HCT116 (cell line): ENCODE results near the gene RAB29. TPM values are rescaled to one million over a fixed set of nuclear protein-coding genes. Genes with fewer than 3 reads are reported as not detected.

Experiments used
- ATAC-seq: fragments of 200-7000 bp; cut with Tn5 transposase; 2 replicates; pipeline ENCODE4 v1.9.1; 2020; ENCODE audit warnings: mild to moderate bottlenecking, moderate library complexity
- BruUV-seq: library from RNA; stranded (reverse); fragments of 400-500 nt; replicated peaks from 2 replicates; lab custom pipeline; 2021; lab: Mats Ljungman, UMichigan
- CTCF ChIA-PET: fragments of 300-600 bp; sonication (Branson Sonifier 250); formaldehyde crosslinking; loops from one replicate; lab custom pipeline; 2021; ENCODE audit warnings: antibody characterized with exemption; lab: Charles Lee
- POLR2A ChIA-PET: fragments of 300-600, 350-600 bp; sonication (Branson Sonifier 250); formaldehyde crosslinking; loops from one replicate; lab custom pipeline; 2021; ENCODE audit warnings: antibody characterized with exemption; lab: Charles Lee
- RAD21 ChIA-PET, 2 experiments: fragments of 300-600 bp; sonication (Branson Sonifier 250); formaldehyde crosslinking; loops; one replicate each; lab custom pipeline; 2023; ENCODE audit warnings: low total read pairs in 2 of 2; ENCODE audit not compliant: uncharacterized antibody in 2 of 2, unreplicated experiment in 2 of 2, low non-redundant PET in 1 of 2; lab: Charles Lee
- DNase-seq: peaks from one replicate; pipeline ENCODE4 v3.0.0-alpha.2; 2010; ENCODE audit warnings: low read depth, low spot score
- H2AFZ ChIP-seq: fragments of 200-600 bp; shearing (Covaris generic), sonication (generic); 2 replicates; pipeline ENCODE4 v1.6.1; 2017; ENCODE audit warnings: low read depth, mixed run types, mixed read lengths, antibody characterized with exemption, low read length; ENCODE audit not compliant: poor library complexity, severe bottlenecking
- H3K27ac ChIP-seq: 2 replicates; pipeline ENCODE4 v1.5.1; 2012; ENCODE audit warnings: low read depth, low read length
- H3K27me3 ChIP-seq: fragments of 200-600 bp; sonication (generic); 2 replicates; pipeline ENCODE4 v1.6.1; 2016; ENCODE audit warnings: mixed run types, low read length, mixed read lengths; ENCODE audit not compliant: insufficient read depth
- H3K36me3 ChIP-seq, 2 experiments: fragments of 200-500 bp in 1 of 2; fragments of 200-600 bp in 1 of 2; sonication (Bioruptor generic) in 1 of 2; sonication (generic) in 1 of 2; 2 replicates each; pipeline versions ENCODE4 v1.5.1 to v1.6.1; 2014 to 2016; ENCODE audit warnings: low read length in 2 of 2, inconsistent platforms in 1 of 2, mixed read lengths in 1 of 2, mixed run types in 1 of 2; ENCODE audit not compliant: insufficient read depth in 2 of 2, control insufficient read depth in 1 of 2
- H3K4me1 ChIP-seq, 2 experiments: fragments of 200-600 bp in 1 of 2; sonication (generic) in 1 of 2; 2 replicates each; pipeline versions ENCODE4 v1.5.1 to v1.6.1; 2012 to 2017; ENCODE audit warnings: low read length in 2 of 2, inconsistent platforms in 1 of 2, mild to moderate bottlenecking in 1 of 2, mixed read lengths in 1 of 2, mixed run types in 1 of 2, moderate library complexity in 1 of 2; ENCODE audit not compliant: insufficient read depth in 2 of 2, control insufficient read depth in 1 of 2
- H3K4me2 ChIP-seq: fragments of 200-600 bp; sonication (generic); 2 replicates; pipeline ENCODE4 v1.6.1; 2017; ENCODE audit warnings: mixed run types, low read length, mixed read lengths
- H3K4me3 ChIP-seq, 2 experiments: fragments of 200-600 bp in 1 of 2; sonication (generic) in 1 of 2; replicated peaks in 1 of 2; 2 replicates each; pipeline ENCODE4 v1.5.1; 2011 to 2016; ENCODE audit warnings: low read length in 2 of 2, control low read depth in 1 of 2, low read depth in 1 of 2, mild to moderate bottlenecking in 1 of 2, mixed read lengths in 1 of 2, mixed run types in 1 of 2
- H3K79me2 ChIP-seq: fragments of 200-600 bp; sonication (generic); 2 replicates; pipeline ENCODE4 v1.6.1; 2017; ENCODE audit warnings: mild to moderate bottlenecking, mixed run types, low read length, moderate library complexity, mixed read lengths; ENCODE audit not compliant: insufficient read depth
- H3K9ac ChIP-seq: fragments of 200-600 bp; sonication (generic); 2 replicates; pipeline ENCODE4 v1.6.1; 2016; ENCODE audit warnings: low read length, mixed read lengths
- H3K9me2 ChIP-seq: fragments of 200-600 bp; sonication (generic), shearing (Covaris generic); 2 replicates; pipeline ENCODE4 v1.6.1; 2017; ENCODE audit warnings: mixed run types, mild to moderate bottlenecking, moderate library complexity; ENCODE audit not compliant: insufficient read depth
- H3K9me3 ChIP-seq, 2 experiments: fragments of 200-500 bp in 1 of 2; fragments of 200-600 bp in 1 of 2; sonication (Bioruptor generic) in 1 of 2; sonication (generic) in 1 of 2; 2 replicates each; pipeline ENCODE4 v1.6.1; 2014 to 2017; ENCODE audit warnings: low read length in 2 of 2, mixed read lengths in 2 of 2, inconsistent platforms in 1 of 2, low read depth in 1 of 2, mild to moderate bottlenecking in 1 of 2, mixed run types in 1 of 2, moderate library complexity in 1 of 2; ENCODE audit not compliant: control insufficient read depth in 1 of 2, insufficient read depth in 1 of 2
- H4K20me1 ChIP-seq: fragments of 200-600 bp; sonication (generic), shearing (Covaris generic); 2 replicates; pipeline ENCODE4 v1.6.1; 2017; ENCODE audit warnings: mixed run types, mild to moderate bottlenecking, moderate library complexity; ENCODE audit not compliant: insufficient read depth
- CBX3 ChIP-seq: IDR thresholded peaks from 2 replicates; pipeline ENCODE4 v1.6.1; 2012; ENCODE audit warnings: low read depth
- EGR1 ChIP-seq: IDR thresholded peaks from 2 replicates; pipeline ENCODE4 v1.6.1; 2012; ENCODE audit warnings: low read depth
- MAX ChIP-seq: IDR thresholded peaks from 2 replicates; pipeline ENCODE4 v1.6.1; 2012
- POLR2AphosphoS5 ChIP-seq: IDR thresholded peaks from 2 replicates; pipeline ENCODE4 v1.6.1; 2011; ENCODE audit warnings: mild to moderate bottlenecking, low read depth, low read length, moderate library complexity
- REST ChIP-seq: IDR thresholded peaks from 2 replicates; pipeline ENCODE4 v1.6.1; 2012; ENCODE audit warnings: low read depth
- SP1 ChIP-seq: IDR thresholded peaks from 2 replicates; pipeline ENCODE4 v1.6.1; 2012; ENCODE audit warnings: low read depth
- YY1 ChIP-seq: IDR thresholded peaks from 2 replicates; pipeline ENCODE4 v1.6.1; 2011; ENCODE audit warnings: low read length, low read depth, moderate library complexity, mild to moderate bottlenecking; ENCODE audit not compliant: insufficient replicate concordance; ENCODE audit errors: extremely low read depth
- ZFX ChIP-seq: fragments of 450-650 bp; IDR thresholded peaks from 2 replicates; pipeline ENCODE4 v1.6.1; 2017
- intact Hi-C: fragments of 100-400 bp; cut with micrococcal nuclease; formaldehyde crosslinking; loops from 2 replicates; pipeline ENCODE4 v1.10.0; 2022
- total RNA-seq: library from RNA; stranded (reverse); gene quantifications from one replicate; pipeline ENCODE4 v1.2.1, GENCODE V29; 2021; ENCODE audit not compliant: unreplicated experiment

RAB29 gene
- total RNA-seq, 1 experiment from 2014 or later: 17.7 TPM

DNA sequence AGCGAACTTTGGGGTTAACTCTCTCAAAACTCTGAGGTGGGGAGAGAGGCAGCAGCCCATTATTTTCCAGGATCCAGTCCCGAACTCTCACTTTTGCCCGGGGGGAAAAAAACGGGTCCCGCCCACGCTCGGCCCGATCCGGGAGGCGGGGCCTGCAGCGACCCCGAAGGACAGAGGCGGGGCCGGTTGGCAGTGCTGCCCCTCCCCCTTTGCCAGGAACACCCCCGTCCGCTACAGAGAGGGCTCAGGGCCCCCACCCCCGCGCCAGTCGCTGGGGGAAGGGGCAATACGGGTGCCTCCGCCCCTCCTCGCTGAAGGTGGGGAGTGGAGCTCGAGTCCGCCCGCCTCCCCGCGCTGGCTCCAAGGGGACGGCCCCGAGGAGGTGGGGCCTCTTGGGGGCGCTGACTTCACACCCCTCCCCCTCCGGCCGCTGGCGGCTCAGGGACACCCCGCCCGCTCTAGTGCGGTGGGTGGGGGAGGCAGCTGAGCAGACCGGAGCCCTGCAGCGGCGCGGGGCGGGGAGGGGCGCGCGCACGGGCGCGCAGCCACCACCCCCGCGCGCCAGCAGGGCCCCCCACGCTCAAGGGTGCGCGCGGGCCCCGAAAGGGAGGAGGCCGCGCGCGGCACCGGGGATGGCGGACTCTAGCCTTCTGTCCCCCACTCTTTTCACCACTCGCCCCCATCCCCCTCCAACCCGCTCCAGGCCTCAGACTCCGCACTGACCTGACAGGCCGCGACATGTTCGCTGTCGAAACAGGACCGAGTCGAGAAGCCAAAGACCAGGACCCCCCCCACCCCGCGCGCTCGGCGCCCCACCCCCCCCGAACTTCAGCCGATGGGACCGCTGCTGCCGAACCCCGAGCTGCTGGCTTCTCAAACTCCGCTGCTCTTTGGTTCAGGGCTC, 25.8 kb downstream of the RAB29 start:
- Histone ChIP-seq H3K27me3 (no peaks in the 10 kb centered on the region), H3K9ac (peak overlapping the region; percentile 94), H3K27ac (peak overlapping the region; percentile 92), H3K36me3 (peaks cover 0 to 4% of the 10 kb centered on the region in 2 experiments; a peak in 1 of 4 replicates), H3K4me1 (peaks cover 20 to 43% of the 10 kb centered on the region in 2 experiments), H3K9me2 (no peaks in the 10 kb centered on the region), H3K4me2 (peak overlapping the region; percentile 86), H3K4me3 (peak overlapping the region; percentile 75 to 94), H2AFZ (no peak overlapping the region), H4K20me1 (peaks cover 21% of the 10 kb centered on the region; the same call in 1 of the 2 replicates), H3K79me2 (peaks cover 50% of the 10 kb centered on the region), H3K9me3 (no peaks in the 10 kb centered on the region)
- ChIA-PET POLR2A (interaction anchor here (0.6 to 1.5 kb wide), 6 partner anchors 9 to 233 kb away, joined by 3 to 5 read pairs (median 3); partner anchors contain the start of gene ELK4), RAD21 (interaction anchor here in 1 of 2 experiments (0.9 kb wide), 1 partner anchor 228 kb away, joined by 3 read pairs; no protein-coding TSS in a partner anchor), CTCF (interaction anchor here (0.6 to 1.6 kb wide), 3 partner anchors 38 to 228 kb away, joined by 4 to 6 read pairs (median 5); no protein-coding TSS in a partner anchor)
- intact Hi-C loops: loop anchor here (1.0 to 2.0 kb wide), 2 partner anchors 25 to 64 kb away; partner anchors contain the start of genes RAB29 and SLC41A1
- TF ChIP-seq EGR1: peak; percentile 100
- TF ChIP-seq MAX: peak; percentile 57
- peak; percentile 75 for TF ChIP-seq POLR2AphosphoS5
- TF ChIP-seq REST: no peak
- TF ChIP-seq YY1: peak; percentile 46
- peak; percentile 71 for TF ChIP-seq SP1
- TF ChIP-seq CBX3: no peak; the same call in 1 of the 2 replicates
- TF ChIP-seq ZFX: peak; percentile 61
- no TSS peak for BruUV-seq
- peak; percentile 83 for DNase-seq
- peak; percentile 83 for ATAC-seq
